PC-9 (cell line): ENCODE results near the gene UGT2B15. TPM values are rescaled to one million over a fixed set of nuclear protein-coding genes. Genes with fewer than 3 reads are reported as not detected.

Experiments
- BruUV-seq: library from RNA; stranded (reverse); fragments of 400-500 nt; replicated peaks from 2 replicates; lab custom pipeline; 2021; lab: Mats Ljungman, UMichigan
- CTCF ChIA-PET: fragments of 300-600 bp; sonication (Branson Sonifier 250); formaldehyde crosslinking; loops from one replicate; lab custom pipeline; 2022; ENCODE audit warnings: antibody characterized with exemption; lab: Charles Lee
- POLR2A ChIA-PET: fragments of 300-600 bp; sonication (Branson Sonifier 250); formaldehyde crosslinking; loops from one replicate; lab custom pipeline; 2022; ENCODE audit warnings: antibody characterized with exemption; ENCODE audit not compliant: unreplicated experiment; lab: Charles Lee
- DNase-seq, 2 experiments: peaks; one replicate each; pipeline versions ENCODE4 v3.0.0 to v3.0.0-alpha.2; 2015 to 2022; ENCODE audit warnings: mixed read lengths in 1 of 2
- H2AFZ ChIP-seq: fragments of 200-600 bp; sonication (generic); 2 replicates; pipeline ENCODE4 v1.8.1; 2017; ENCODE audit warnings: antibody characterized with exemption
- H3F3A ChIP-seq: fragments of 200-600 bp; sonication (generic); 2 replicates; pipeline ENCODE4 v1.8.1; 2017; ENCODE audit warnings: antibody characterized with exemption, mild to moderate bottlenecking, low read depth; ENCODE audit not compliant: insufficient read depth
- H3K27ac ChIP-seq: fragments of 200-600 bp; sonication (generic); 2 replicates; pipeline ENCODE4 v1.6.1; 2016; ENCODE audit warnings: mixed run types
- H3K27me3 ChIP-seq: fragments of 200-600 bp; sonication (generic); 2 replicates; pipeline ENCODE4 v1.6.1; 2016; ENCODE audit warnings: low read depth, mixed run types; ENCODE audit not compliant: insufficient read depth
- H3K36me3 ChIP-seq: fragments of 200-600 bp; sonication (generic); 2 replicates; pipeline ENCODE4 v1.6.1; 2016; ENCODE audit warnings: low read depth, mixed run types
- H3K4me1 ChIP-seq: fragments of 200-600 bp; sonication (generic); replicated peaks from 2 replicates; pipeline ENCODE4 v1.6.1; 2016; ENCODE audit warnings: mixed run types; ENCODE audit not compliant: insufficient read depth
- H3K4me2 ChIP-seq: fragments of 200-600 bp; sonication (generic); 2 replicates; pipeline ENCODE4 v1.6.1; 2017; ENCODE audit warnings: mixed run types
- H3K4me3 ChIP-seq: fragments of 200-600 bp; sonication (generic); 2 replicates; pipeline ENCODE4 v1.6.1; 2016; ENCODE audit warnings: mixed run types
- H3K79me2 ChIP-seq: fragments of 200-600 bp; sonication (generic); 2 replicates; pipeline ENCODE4 v1.6.1; 2017; ENCODE audit warnings: low read depth, mixed run types
- H3K9me2 ChIP-seq: fragments of 200-600 bp; sonication (generic); 2 replicates; pipeline ENCODE4 v1.8.1; 2017; ENCODE audit warnings: mild to moderate bottlenecking; ENCODE audit not compliant: insufficient read depth
- H3K9me3 ChIP-seq: fragments of 200-600 bp; sonication (generic); 2 replicates; pipeline ENCODE4 v1.8.1; 2016; ENCODE audit warnings: low read depth; ENCODE audit not compliant: insufficient read depth
- H4K20me1 ChIP-seq: fragments of 200-600 bp; sonication (generic); 2 replicates; pipeline ENCODE4 v1.8.1; 2017; ENCODE audit not compliant: insufficient read depth
- CTCF ChIP-seq: fragments of 200-600 bp; sonication (generic); conservative IDR thresholded peaks from 2 replicates; pipeline ENCODE4 v1.6.1; 2017; ENCODE audit warnings: mixed run types, antibody characterized with exemption, mild to moderate bottlenecking, moderate library complexity
- EZH2 ChIP-seq: fragments of 200-600 bp; sonication (generic); IDR thresholded peaks from 2 replicates; pipeline ENCODE4 v1.8.0; 2017; ENCODE audit warnings: antibody characterized with exemption, low read depth
- intact Hi-C: fragments of 100-400 bp; cut with micrococcal nuclease; formaldehyde crosslinking; loops from one replicate; pipeline ENCODE4 v1.10.0; 2022; ENCODE audit not compliant: unreplicated experiment
- total RNA-seq: library from RNA; stranded (reverse); gene quantifications from 2 replicates; pipeline ENCODE4 v1.2.3, GENCODE V29; 2021

Gene UGT2B15
- total RNA-seq, 1 experiment from 2014 or later, result not detected

- BruUV-seq, result no TSS peak
- no peak overlapping the region for H2AFZ ChIP-seq
Observed at GRCh38 chr4:68717999-68718398, 47.5 kb upstream of the UGT2B15 start.

GRCh38 chr4:68714400-68714799 lies 43.9 kb upstream of the UGT2B15 start:
- ChIA-PET POLR2A (no interaction called here), CTCF (no interaction called here)

More at GRCh38 chr4:68717999-68718398, 47.5 kb upstream of the UGT2B15 start:
- no peak overlapping the region for H3K27ac ChIP-seq
- H3F3A ChIP-seq, result no peaks in the 10 kb centered on the region
- no peak overlapping the region for H3K4me2 ChIP-seq
- intact Hi-C loops, result no loop called here
- ChIA-PET CTCF (no interaction called here), POLR2A (no interaction called here)
- TF ChIP-seq EZH2 (no peak), CTCF (no peak)
- no peak for DNase-seq
- H3K36me3 ChIP-seq, result no peaks in the 10 kb centered on the region
- no peaks in the 10 kb centered on the region for H3K4me1 ChIP-seq
- H3K27me3 ChIP-seq, result no peaks in the 10 kb centered on the region
- H4K20me1 ChIP-seq, result no peaks in the 10 kb centered on the region
- no peaks in the 10 kb centered on the region for H3K9me3 ChIP-seq
- no peaks in the 10 kb centered on the region for H3K79me2 ChIP-seq
- no peak overlapping the region for H3K4me3 ChIP-seq
- 0 out of 2 replicates have a peak, but pooled peaks cover 3% of the 10 kb centered on the region for H3K9me2 ChIP-seq

GRCh38 chr4:68712207-68712606 lies 41.8 kb upstream of the UGT2B15 start:
- Histone ChIP-seq H3K27me3 (no peaks in the 10 kb centered on the region), H3K79me2 (no peaks in the 10 kb centered on the region), H3K27ac (no peak overlapping the region), H4K20me1 (no peaks in the 10 kb centered on the region), H2AFZ (no peak overlapping the region), H3K9me2 (0 out of 2 replicates have a peak, but pooled peaks cover 3% of the 10 kb centered on the region), H3K4me2 (no peak overlapping the region), H3K36me3 (no peaks in the 10 kb centered on the region), H3K9me3 (no peaks in the 10 kb centered on the region; the same call in 1 of the 2 replicates), H3F3A (no peaks in the 10 kb centered on the region), H3K4me3 (no peak overlapping the region), H3K4me1 (no peaks in the 10 kb centered on the region)
- ChIA-PET CTCF (no interaction called here), POLR2A (no interaction called here)
- no TSS peak for BruUV-seq
- DNase-seq, result no peak
- TF ChIP-seq CTCF (no peak), EZH2 (no peak)
- intact Hi-C loops, result no loop called here

More at GRCh38 chr4:68714400-68714799, 43.9 kb upstream of the UGT2B15 start:
- H3K36me3 ChIP-seq, result no peaks in the 10 kb centered on the region
- no peaks in the 10 kb centered on the region for H3K4me1 ChIP-seq
- no peak for TF ChIP-seq EZH2
- TF ChIP-seq CTCF, result no peak
- intact Hi-C loops, result no loop called here
- no peaks in the 10 kb centered on the region for H4K20me1 ChIP-seq
- H3K9me2 ChIP-seq, result 0 out of 2 replicates have a peak, but pooled peaks cover 3% of the 10 kb centered on the region
- H3K79me2 ChIP-seq, result no peaks in the 10 kb centered on the region
- no peak overlapping the region for H3K4me2 ChIP-seq
- BruUV-seq, result no TSS peak
- H3K27me3 ChIP-seq, result no peaks in the 10 kb centered on the region
- no peak overlapping the region for H3K4me3 ChIP-seq
- H2AFZ ChIP-seq, result no peak overlapping the region
- no peaks in the 10 kb centered on the region for H3F3A ChIP-seq
- DNase-seq, result no peak
- no peak overlapping the region for H3K27ac ChIP-seq
- H3K9me3 ChIP-seq, result no peaks in the 10 kb centered on the region; the same call in 1 of the 2 replicates
